ENCODE measurements around the gene SOAT1. TPM values are rescaled to one million over a fixed set of nuclear protein-coding genes. Genes with fewer than 3 reads are reported as not detected.
"Not testable (repeated sequence)": the region's sequence is repeated elsewhere in the genome, so short reads cannot be mapped to it uniquely, and the experiment has no call there.

SOAT1 gene
- 10 to 100 TPM; 12.3 to 14.2 (median 12.6) TPM for total RNA-seq

GRCh38 chr1:179293340-179294327 is at the start of gene SOAT1:
Gene SOAT1 (plus strand): TSS chr1:179293797. CDS start chr1:179302685, 8,888 bp downstream.
- no peaks in the 10 kb centered on the region for H3K36me3 ChIP-seq
- H3K9me3 ChIP-seq = no peaks in the 10 kb centered on the region
- TF ChIP-seq CTCF (IDR thresholded peaks at IDR 0.05) = peak in 2 of 5 experiments; percentile 49 to 51
- peak in 1 of 2 donors; percentile 88 for TF ChIP-seq EP300 (IDR thresholded peaks at IDR 0.05)
- TF ChIP-seq POLR2A (IDR thresholded peaks at IDR 0.05) = peak; percentile 46 to 82
- 0 to 2% methylated on average over 26 to 52 of the region's 71 CpGs for WGBS, 2 donors
- H3K27me3 ChIP-seq = no peaks in the 10 kb centered on the region
- peak within 1 kb of the TSS; percentile 63 to 85 (median 82) for H3K4me3 ChIP-seq
- peak; percentile 93 for DNase-seq (ENCODE audit: low spot score in 2 of 2)
- H3K4me1 ChIP-seq = peaks cover 0 to 33% (median 15%) of the 10 kb centered on the region in 4 donors
- H3K27ac ChIP-seq = peak within 1 kb of the TSS; percentile 73 to 95 (median 93)

GRCh38 chr1:179245426-179245825 is 48.2 kb upstream of the SOAT1 start:
- not testable (repeated sequence) for H3K4me3 ChIP-seq; H3K36me3 ChIP-seq; H3K9me3 ChIP-seq; H3K4me1 ChIP-seq; H3K27me3 ChIP-seq; DNase-seq (ENCODE audit: low spot score in 2 of 2); H3K27ac ChIP-seq
- WGBS, 2 donors = 84 to 93% methylated on average over 2 of the region's 2 CpGs

GRCh38 chr1:179247923-179248322 is 45.7 kb upstream of the SOAT1 start:
- WGBS, 2 donors = 86 to 89% methylated on average over 9 of the region's 9 CpGs
- Histone ChIP-seq H3K27ac (no peak overlapping the region), H3K9me3 (no peaks in the 10 kb centered on the region), H3K36me3 (no peaks in the 10 kb centered on the region), H3K4me1 (no peaks in the 10 kb centered on the region), H3K4me3 (no peak overlapping the region), H3K27me3 (no peaks in the 10 kb centered on the region)
- DNase-seq (ENCODE audit: low spot score in 2 of 2) = no peak
- no peak for TF ChIP-seq POLR2A (IDR thresholded peaks at IDR 0.05)
- no peak for TF ChIP-seq EP300 (IDR thresholded peaks at IDR 0.05)
- no peak for TF ChIP-seq CTCF (IDR thresholded peaks at IDR 0.05)

DNA sequence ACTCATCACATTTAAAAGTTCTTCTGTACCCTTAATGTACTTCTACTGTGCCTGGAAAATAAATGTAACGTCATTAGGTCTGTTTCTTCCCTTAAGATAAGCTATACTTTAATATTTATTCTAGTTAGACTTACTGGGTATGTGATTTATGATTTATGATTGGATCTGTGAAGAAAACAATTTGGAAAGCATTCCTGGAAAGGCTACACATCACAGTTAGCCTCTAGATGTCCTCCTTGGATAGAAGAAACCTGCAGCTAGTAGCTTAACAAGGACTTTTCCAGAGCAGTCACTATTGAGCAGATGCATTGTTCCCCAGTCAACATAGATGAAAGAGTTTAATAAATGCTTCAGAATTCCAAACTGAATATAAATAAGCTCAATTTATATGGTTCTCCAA is 41.9 kb upstream of the SOAT1 start:
- Histone ChIP-seq H3K27ac (no peak overlapping the region), H3K27me3 (no peaks in the 10 kb centered on the region), H3K4me3 (no peak overlapping the region), H3K4me1 (no peaks in the 10 kb centered on the region), H3K9me3 (no peaks in the 10 kb centered on the region), H3K36me3 (no peaks in the 10 kb centered on the region)
- DNase-seq (ENCODE audit: low spot score in 2 of 2) = no peak
- TF ChIP-seq CTCF (IDR thresholded peaks at IDR 0.05) (peak in 1 of 5 experiments; percentile 17), EP300 (IDR thresholded peaks at IDR 0.05) (no peak)
- WGBS, 2 donors = 40 to 70% methylated on average over 1 of the region's 1 CpG

GRCh38 chr1:179252606-179253005 is 41.0 kb upstream of the SOAT1 start:
- TF ChIP-seq CTCF (IDR thresholded peaks at IDR 0.05) (no peak), EP300 (IDR thresholded peaks at IDR 0.05) (no peak), POLR2A (IDR thresholded peaks at IDR 0.05) (no peak)
- Histone ChIP-seq H3K9me3 (no peaks in the 10 kb centered on the region), H3K4me1 (no peaks in the 10 kb centered on the region), H3K27ac (no peak overlapping the region), H3K4me3 (no peak overlapping the region), H3K27me3 (no peaks in the 10 kb centered on the region), H3K36me3 (no peaks in the 10 kb centered on the region)
- 71 to 89% methylated on average over 4 of the region's 4 CpGs for WGBS, 2 donors
- no peak for DNase-seq (ENCODE audit: low spot score in 2 of 2)

Measured in tibial nerve (tissue), 4 donors.